Activated CD4-positive, alpha-beta T cell treated with anti-CD3 and anti-CD28 coated beads for 36 hours (primary cell): ENCODE measurements around the gene ZNF140. TPM values are rescaled to one million over a fixed set of nuclear protein-coding genes. Genes with fewer than 3 reads are reported as not detected.

Source experiments
- ATAC-seq: fragments of 200-7000 bp; cut with Tn5 transposase; one replicate; pipeline ENCODE4 v1.10.0; 2021; ENCODE audit warnings: mild to moderate bottlenecking, moderate library complexity
- CTCF ChIA-PET: fragments of 350-600 bp; sonication (Branson Sonifier 250); formaldehyde crosslinking; loops from one replicate; lab custom pipeline; 2021; ENCODE audit warnings: antibody characterized with exemption; lab: Charles Lee
- POLR2A ChIA-PET: fragments of 350-600 bp; sonication (Branson Sonifier 250); formaldehyde crosslinking; loops from one replicate; lab custom pipeline; 2021; ENCODE audit warnings: antibody characterized with exemption, inconsistent platforms; lab: Charles Lee
- DNase-seq: peaks from one replicate; pipeline ENCODE4 v3.0.0-alpha.2; 2020
- H3K27ac Mint-ChIP-seq: one replicate; pipeline ENCODE4 v1.8.0; 2021; ENCODE audit warnings: mixed read lengths
- H3K27me3 Mint-ChIP-seq: one replicate; pipeline ENCODE4 v1.8.0; 2021; ENCODE audit warnings: mixed read lengths
- H3K36me3 Mint-ChIP-seq: one replicate; pipeline ENCODE4 v1.8.0; 2021; ENCODE audit warnings: low read depth, mixed read lengths
- H3K4me1 Mint-ChIP-seq: one replicate; pipeline ENCODE4 v1.8.0; 2021; ENCODE audit warnings: mixed read lengths
- H3K4me3 Mint-ChIP-seq: one replicate; pipeline ENCODE4 v1.8.0; 2021; ENCODE audit warnings: mild to moderate bottlenecking, moderate library complexity, mixed read lengths
- H3K9me3 Mint-ChIP-seq: one replicate; pipeline ENCODE4 v1.8.0; 2021; ENCODE audit warnings: low read depth, mixed read lengths
- intact Hi-C, 2 experiments: fragments of 100-400 bp; cut with DNase I in 1 of 2; cut with micrococcal nuclease in 1 of 2; formaldehyde crosslinking; loops; one replicate each; pipeline versions ENCODE4 v1.14.2 to v1.15.1; 2022 to 2024; cut with DNase I, micrococcal nuclease
- total RNA-seq, 2 experiments: library from RNA; stranded (reverse); gene quantifications; one replicate each; pipeline ENCODE4 v1.2.3, GENCODE V29; 2021

Gene ZNF140
- total RNA-seq, 2 experiments from 2014 or later: 13.3 to 14.3 TPM

DNA sequence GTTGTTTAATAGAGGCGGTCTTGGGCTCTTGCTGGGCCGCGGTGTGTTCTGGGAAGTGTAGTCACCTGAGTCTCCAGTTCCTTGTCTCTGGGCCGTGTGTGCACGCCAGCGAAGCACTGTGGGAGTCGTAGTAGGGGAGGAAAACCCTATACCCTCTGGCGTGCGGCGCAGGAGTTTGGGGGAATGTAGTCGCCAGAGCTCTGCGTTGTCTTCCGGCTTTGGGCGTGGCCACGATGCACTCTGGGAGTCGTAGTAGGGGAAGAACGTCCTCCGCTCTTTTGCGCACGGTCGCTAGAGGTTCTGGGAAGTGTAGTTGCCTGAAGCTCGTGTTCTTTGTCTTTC lies 726 bp upstream of the ZNF140 start:
- Mint-ChIP-seq H3K27ac (no peak overlapping the region), H3K4me3 (no peak overlapping the region), H3K4me1 (peaks cover 13% of the 10 kb centered on the region), H3K36me3 (peaks cover 59% of the 10 kb centered on the region), H3K9me3 (peaks cover 50% of the 10 kb centered on the region), H3K27me3 (no peaks in the 10 kb centered on the region)
- ChIA-PET POLR2A (interaction anchor here (0.6 to 1.0 kb wide), 7 partner anchors 26 to 318 kb away, joined by 3 to 7 read pairs (median 6); partner anchors contain the start of genes ANKLE2, ZNF26, ZNF268 and ZNF84), CTCF (interaction anchor here (1.0 to 1.2 kb wide), 3 partner anchors 102 to 124 kb away, joined by 3 to 5 read pairs (median 3); partner anchors contain the start of gene ZNF268)
- ATAC-seq (peak; percentile 84), DNase-seq (peak; percentile 98)
- intact Hi-C loops: loop anchor here (1.0 kb wide), 10 partner anchors 43 to 370 kb away; partner anchors contain the start of genes CHFR (in 2 of the 2), ZNF10 (in 2 of the 2), ZNF26 (in 2 of the 2) and ZNF268 (in 2 of the 2)

DNA sequence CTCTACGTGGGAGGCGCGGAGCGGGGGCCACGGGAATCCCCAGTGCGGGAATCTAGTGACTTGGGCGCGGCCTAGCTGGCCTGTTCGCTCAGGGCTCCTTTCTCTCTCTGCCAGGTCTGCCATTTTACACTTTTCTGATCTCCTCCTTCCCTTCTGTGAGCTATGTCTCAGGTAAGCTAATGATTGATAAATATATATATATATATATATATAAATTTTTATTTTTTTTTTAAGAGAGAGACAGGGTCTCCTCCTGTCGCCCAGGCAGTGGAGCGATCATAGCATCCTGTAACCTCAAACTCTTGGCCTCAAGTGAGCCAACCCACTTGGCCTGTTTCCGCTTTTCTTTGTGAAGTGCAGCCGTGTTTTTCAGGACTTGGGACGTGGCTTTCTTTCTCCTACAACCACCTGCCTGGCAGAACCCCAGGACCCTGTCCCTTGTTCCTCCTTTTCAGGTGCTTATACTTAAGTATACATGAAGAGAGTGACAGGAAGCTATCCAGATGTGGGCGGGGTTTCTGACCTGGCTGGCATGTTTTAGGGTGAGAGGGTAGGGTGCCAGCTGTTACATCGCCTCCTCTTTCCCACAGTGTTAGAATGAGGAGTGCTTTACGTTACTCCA lies 547 bp downstream of the ZNF140 start:
- H3K9me3 Mint-ChIP-seq: peaks cover 58% of the 10 kb centered on the region
- DNase-seq (peak; percentile 29), ATAC-seq (no peak)
- intact Hi-C loops: no loop called here
- H3K36me3 Mint-ChIP-seq: peaks cover 72% of the 10 kb centered on the region
- no peak overlapping the region for H3K4me3 Mint-ChIP-seq
- H3K27me3 Mint-ChIP-seq: no peaks in the 10 kb centered on the region
- CTCF ChIA-PET: interaction anchor here (0.7 to 1.3 kb wide), 4 partner anchors 43 to 102 kb away, joined by 3 read pairs; partner anchors contain the start of genes ZNF10, ZNF268 and ZNF891
- POLR2A ChIA-PET: interaction anchor here (0.7 to 1.1 kb wide), 2 partner anchors 49 to 100 kb away, joined by 3 to 4 read pairs; partner anchors contain the start of genes ZNF10, ZNF268 and ZNF891
- no peak overlapping the region for H3K27ac Mint-ChIP-seq
- H3K4me1 Mint-ChIP-seq: peaks cover 13% of the 10 kb centered on the region

DNA sequence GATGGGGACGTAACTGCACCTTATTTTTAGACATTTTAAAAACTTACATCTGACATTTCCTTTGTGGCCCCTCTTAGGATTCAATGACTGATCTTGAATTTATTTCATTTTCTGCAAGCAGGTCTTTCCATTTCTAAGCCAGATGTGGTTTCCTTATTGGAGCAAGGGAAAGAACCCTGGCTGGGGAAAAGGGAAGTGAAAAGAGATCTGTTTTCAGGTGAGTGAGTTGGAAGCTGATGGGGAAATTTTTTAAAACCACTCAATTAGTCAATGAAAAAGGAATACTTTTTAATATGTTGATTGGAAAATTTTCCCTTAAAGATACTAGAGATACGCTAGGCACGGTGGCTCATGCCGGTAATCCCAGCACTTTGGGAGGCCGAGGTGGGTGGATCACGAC lies 2.6 kb downstream of the ZNF140 start:
- intact Hi-C loops: no loop called here
- H3K4me3 Mint-ChIP-seq: no peak overlapping the region

DNA sequence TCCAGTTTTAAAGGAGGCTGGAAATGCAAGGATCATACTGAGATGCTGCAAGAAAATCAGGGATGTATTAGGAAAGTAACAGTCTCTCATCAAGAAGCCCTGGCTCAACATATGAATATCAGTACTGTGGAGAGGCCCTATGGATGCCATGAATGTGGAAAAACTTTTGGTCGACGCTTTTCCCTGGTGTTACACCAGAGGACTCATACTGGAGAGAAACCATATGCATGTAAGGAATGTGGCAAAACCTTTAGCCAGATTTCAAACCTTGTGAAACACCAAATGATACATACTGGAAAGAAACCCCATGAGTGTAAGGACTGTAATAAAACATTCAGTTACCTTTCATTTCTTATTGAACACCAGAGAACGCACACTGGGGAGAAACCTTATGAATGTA lies 24.9 kb downstream of the ZNF140 start:
- ATAC-seq: no peak
- Mint-ChIP-seq H3K4me3 (no peak overlapping the region), H3K4me1 (peaks cover 2% of the 10 kb centered on the region), H3K9me3 (peaks cover 64% of the 10 kb centered on the region), H3K27me3 (no peaks in the 10 kb centered on the region), H3K27ac (no peak overlapping the region), H3K36me3 (peaks cover 96% of the 10 kb centered on the region)
- POLR2A ChIA-PET: no interaction called here
- DNase-seq: no peak
- intact Hi-C loops: loop anchor here in 1 of 2 experiments (5.0 kb wide), 2 partner anchors 48 to 178 kb away; no protein-coding TSS in a partner anchor
- CTCF ChIA-PET: interaction anchor here (0.6 kb wide), 1 partner anchor 14 kb away, joined by 3 read pairs; no protein-coding TSS in a partner anchor

More for the DNA sequence above, 2.6 kb downstream of the ZNF140 start:
- no peaks in the 10 kb centered on the region for H3K27me3 Mint-ChIP-seq
- DNase-seq (no peak), ATAC-seq (no peak)
- no peak overlapping the region for H3K27ac Mint-ChIP-seq
- CTCF ChIA-PET: no interaction called here
- peaks cover 58% of the 10 kb centered on the region for H3K9me3 Mint-ChIP-seq
- H3K4me1 Mint-ChIP-seq: peaks cover 13% of the 10 kb centered on the region
- H3K36me3 Mint-ChIP-seq: peaks cover 77% of the 10 kb centered on the region
- POLR2A ChIA-PET: no interaction called here

GRCh38 chr12:133106253-133106652 lies 25.5 kb downstream of the ZNF140 start:
- Mint-ChIP-seq H3K27ac (no peak overlapping the region), H3K27me3 (no peaks in the 10 kb centered on the region), H3K4me3 (no peak overlapping the region), H3K9me3 (peaks cover 62% of the 10 kb centered on the region), H3K4me1 (peaks cover 2% of the 10 kb centered on the region), H3K36me3 (peaks cover 94% of the 10 kb centered on the region)
- DNase-seq (no peak), ATAC-seq (no peak)
- ChIA-PET CTCF (interaction anchor here (0.6 to 1.0 kb wide), 2 partner anchors 14 to 49 kb away, joined by 3 read pairs; no protein-coding TSS in a partner anchor), POLR2A (no interaction called here)
- intact Hi-C loops: loop anchor here in 1 of 2 experiments (5.0 kb wide), 2 partner anchors 49 to 179 kb away; no protein-coding TSS in a partner anchor

- DNase-seq (no peak), ATAC-seq (no peak)
- Mint-ChIP-seq H3K9me3 (peaks cover 60% of the 10 kb centered on the region), H3K4me1 (peaks cover 2% of the 10 kb centered on the region), H3K36me3 (peaks cover 90% of the 10 kb centered on the region), H3K4me3 (no peak overlapping the region), H3K27ac (no peak overlapping the region), H3K27me3 (no peaks in the 10 kb centered on the region)
- intact Hi-C loops: loop anchor here in 1 of 2 experiments (5.0 kb wide), 2 partner anchors 50 to 180 kb away; no protein-coding TSS in a partner anchor
- ChIA-PET CTCF (no interaction called here), POLR2A (no interaction called here)
Observed at GRCh38 chr12:133107121-133107520, 26.4 kb downstream of the ZNF140 start.

DNA sequence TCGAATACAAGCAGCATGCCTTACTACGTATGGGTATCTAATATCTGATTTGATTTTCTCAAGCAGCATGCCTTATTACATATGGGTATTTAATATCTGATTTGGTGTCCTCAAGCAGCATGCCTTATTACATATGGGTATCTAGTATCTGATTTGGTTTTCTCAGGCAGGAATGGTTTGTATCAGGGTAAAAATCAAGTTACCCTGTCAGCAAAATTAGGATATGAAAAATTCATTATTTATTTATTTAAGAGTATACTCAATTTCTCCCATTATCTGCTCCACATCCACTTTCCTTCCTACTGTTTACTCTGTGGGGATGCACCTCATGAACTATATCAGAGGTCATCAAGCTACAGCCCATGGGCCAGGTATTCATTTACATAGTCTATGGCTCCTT lies 27.4 kb downstream of the ZNF140 start:
- no peak for ATAC-seq
- CTCF ChIA-PET: no interaction called here
- Mint-ChIP-seq H3K9me3 (peaks cover 58% of the 10 kb centered on the region), H3K27me3 (no peaks in the 10 kb centered on the region), H3K4me3 (no peak overlapping the region), H3K27ac (no peak overlapping the region), H3K4me1 (peaks cover 2% of the 10 kb centered on the region), H3K36me3 (peaks cover 86% of the 10 kb centered on the region)
- intact Hi-C loops: loop anchor here in 1 of 2 experiments (5.0 kb wide), 2 partner anchors 51 to 181 kb away; no protein-coding TSS in a partner anchor
- POLR2A ChIA-PET: no interaction called here
- DNase-seq: no peak

DNA sequence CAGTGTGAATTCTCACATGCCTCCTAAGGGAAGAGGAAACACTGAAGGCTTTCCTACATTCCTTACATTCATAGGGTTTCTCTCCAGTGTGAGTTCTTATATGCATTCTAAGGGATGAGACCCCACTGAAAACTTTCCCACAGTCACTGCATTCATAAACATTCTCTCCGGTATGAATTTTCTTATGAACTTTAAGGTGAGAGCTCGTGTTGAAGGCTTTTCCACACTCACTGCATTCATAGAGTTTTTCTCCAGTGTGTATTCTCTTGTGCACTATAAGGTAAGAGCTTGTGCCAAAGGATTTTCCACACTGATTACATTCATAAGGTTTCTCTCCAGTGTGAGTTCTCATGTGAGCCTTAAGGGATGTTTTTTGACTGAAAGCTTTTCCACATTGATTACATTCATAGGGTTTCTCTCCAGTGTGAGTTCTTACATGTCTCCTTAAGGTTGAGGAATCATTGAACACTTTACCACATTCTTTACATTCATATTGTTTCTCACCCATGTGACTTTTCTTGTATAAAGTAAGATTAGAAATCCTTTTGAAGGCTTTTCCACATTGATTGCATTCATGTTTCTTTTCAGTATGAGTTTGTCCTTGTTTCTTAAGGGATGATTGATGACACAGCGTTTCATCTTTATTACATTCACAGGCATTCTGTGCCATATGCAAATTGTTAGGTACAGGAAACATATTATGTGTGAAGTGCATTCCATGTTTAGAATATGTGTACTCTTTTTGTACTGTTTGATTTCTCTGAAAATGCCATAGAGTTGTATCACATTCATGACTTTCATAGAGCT lies 39.9 kb downstream of the ZNF140 start:
- H3K27ac Mint-ChIP-seq: no peak overlapping the region

DNA sequence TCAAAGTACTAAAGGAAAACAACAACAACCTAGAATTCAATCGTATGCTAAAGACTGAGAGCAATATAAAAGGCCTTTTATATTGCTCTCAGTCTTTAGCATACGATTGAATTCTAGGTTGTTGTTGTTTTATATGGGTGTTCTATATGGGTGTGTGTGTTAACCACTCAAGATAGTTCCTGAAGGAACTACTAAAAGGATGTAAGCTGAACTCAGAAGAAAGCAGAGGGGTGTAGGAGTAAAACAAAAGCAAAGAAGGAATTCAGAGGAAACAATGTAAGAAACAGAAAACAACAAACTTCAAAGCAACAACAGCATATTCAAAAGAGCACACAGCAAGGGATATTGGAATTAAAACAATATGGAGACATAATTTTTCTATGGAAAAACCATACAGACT lies 44.0 kb downstream of the ZNF140 start:
- Mint-ChIP-seq H3K27me3 (no peaks in the 10 kb centered on the region), H3K4me1 (peaks cover 7% of the 10 kb centered on the region), H3K9me3 (peaks cover 54% of the 10 kb centered on the region), H3K27ac (no peak overlapping the region), H3K36me3 (peaks cover 85% of the 10 kb centered on the region), H3K4me3 (no peak overlapping the region)
- DNase-seq (no peak), ATAC-seq (no peak)
- ChIA-PET CTCF (no interaction called here), POLR2A (no interaction called here)
- intact Hi-C loops: loop anchor here in 1 of 2 experiments (5.0 kb wide), 1 partner anchor 67 kb away; no protein-coding TSS in a partner anchor

More for the DNA sequence above, 39.9 kb downstream of the ZNF140 start:
- no peak for DNase-seq
- no peak overlapping the region for H3K4me3 Mint-ChIP-seq
- POLR2A ChIA-PET: no interaction called here
- intact Hi-C loops: loop anchor here in 1 of 2 experiments (5.0 kb wide), 1 partner anchor 63 kb away; no protein-coding TSS in a partner anchor
- no peak for ATAC-seq
- no peaks in the 10 kb centered on the region for H3K27me3 Mint-ChIP-seq
- peaks cover 88% of the 10 kb centered on the region for H3K36me3 Mint-ChIP-seq
- peaks cover 65% of the 10 kb centered on the region for H3K9me3 Mint-ChIP-seq
- CTCF ChIA-PET: interaction anchor here (0.7 kb wide), 1 partner anchor 15 kb away, joined by 3 read pairs; no protein-coding TSS in a partner anchor
- H3K4me1 Mint-ChIP-seq: no peaks in the 10 kb centered on the region

- intact Hi-C loops: loop anchor here (1.0 to 2.0 kb wide), 11 partner anchors 49 to 419 kb away; partner anchors contain the start of genes ZNF140 (in 2 of the 2), ZNF26 (in 2 of the 2), ZNF268 (in 2 of the 2) and ZNF84 (in 2 of the 2)
- H3K9me3 Mint-ChIP-seq: peaks cover 37% of the 10 kb centered on the region
Observed at GRCh38 chr12:133129368-133130037, 48.8 kb downstream of the ZNF140 start.

More at GRCh38 chr12:133129368-133130037, 48.8 kb downstream of the ZNF140 start:
- ATAC-seq (peak; percentile 13), DNase-seq (peak; percentile 33)
- Mint-ChIP-seq H3K4me3 (peak overlapping the region; percentile 86), H3K4me1 (peaks cover 15% of the 10 kb centered on the region), H3K27me3 (no peaks in the 10 kb centered on the region), H3K27ac (peak overlapping the region; percentile 98), H3K36me3 (peaks cover 78% of the 10 kb centered on the region)
- ChIA-PET POLR2A (interaction anchor here (0.6 to 1.0 kb wide), 2 partner anchors 48 to 119 kb away, joined by 4 read pairs; no protein-coding TSS in a partner anchor), CTCF (no interaction called here)
